Right lobe of liver (tissue), 6 donors: ENCODE results near the gene TIMM23. TPM values are rescaled to one million over a fixed set of nuclear protein-coding genes. Genes with fewer than 3 reads are reported as not detected.
"Not testable (repeated sequence)": the region's sequence is repeated elsewhere in the genome, so short reads cannot be mapped to it uniquely, and the experiment has no call there.

Source experiments
- ATAC-seq, 4 donors: fragments of 200-7000 bp; cut with Tn5 transposase; one replicate each; pipeline ENCODE4 v1.9.1; 2020; ENCODE audit warnings: mild to moderate bottlenecking in 4 of 4, moderate library complexity in 4 of 4
- DNase-seq, 3 donors: peaks; one replicate each; pipeline ENCODE4 v3.0.0-alpha.2; 2020
- H3K27ac ChIP-seq, 3 donors: fragments of 200-600 bp; one replicate each; pipeline ENCODE4 v1.8.0; 2022
- H3K27me3 ChIP-seq, 2 donors: fragments of 200-600 bp; one replicate each; pipeline ENCODE4 v1.8.0; 2022
- H3K36me3 ChIP-seq, 4 donors: fragments of 200-600 bp; sonication (generic) in 1 of 4; one replicate each; pipeline versions ENCODE4 v1.5.1 to v1.8.0; 2017 to 2022; ENCODE audit warnings: control low read depth in 1 of 4
- H3K4me1 ChIP-seq, 4 donors: fragments of 200-600 bp; sonication (generic) in 1 of 4; one replicate each; pipeline versions ENCODE4 v1.5.1 to v1.8.0; 2017 to 2022; ENCODE audit warnings: control low read depth in 1 of 4
- H3K4me3 ChIP-seq, 3 donors: fragments of 200-600 bp; one replicate each; pipeline ENCODE4 v1.8.0; 2022
- H3K9me3 ChIP-seq, 4 donors: fragments of 200-600 bp; sonication (generic) in 1 of 4; one replicate each; pipeline versions ENCODE4 v1.5.1 to v1.8.0; 2017 to 2022; ENCODE audit warnings: control low read depth in 1 of 4
- POLR2A ChIP-seq: fragments of 450-650 bp; IDR thresholded peaks from one replicate; pipeline ENCODE4 v1.6.1; 2017; ENCODE audit warnings: antibody characterized with exemption, mild to moderate bottlenecking
- WGBS: methylation state at CpG from one replicate; pipeline ENCODE4 v1.1.6; 2018; ENCODE audit warnings: low coverage, low lambda C conversion rate; ENCODE audit not compliant: insufficient coverage; ENCODE audit errors: missing lambda C conversion rate; 5-methylcytosine and 5-hydroxymethylcytosine counted together
- intact Hi-C, 2 donors: fragments of 100-400 bp; cut with DNase I; formaldehyde crosslinking; loops; one replicate each; pipeline versions ENCODE4 v1.11.2 to v1.14.1; 2022
- total RNA-seq, 6 experiments: library from RNA; depleted of rRNA in 2 of 6; stranded (reverse); fragments of >200 nt in 2 of 6; fragmentation: NEBNext Ultra II Directional in 3 of 6; extraction: Animal tissue kit (Norgen Biotek cat#: 25700) in 3 of 6; gene quantifications; one replicate each; pipeline versions ENCODE4 v1.1.0 to v1.2.4, GENCODE V29; 2016 to 2023
- TF ChIP-seq, protein P1 (sequence below), 4 donors: fragments of 200-600 bp in 3 of 4; fragments of 450-650 bp in 1 of 4; IDR thresholded peaks; one replicate each; pipeline versions ENCODE4 v1.5.1 to v1.8.0; 2016 to 2022; ENCODE audit warnings: antibody characterized with exemption in 4 of 4, mild to moderate bottlenecking in 2 of 4
- donor health status: DM: no; HTN: yes; CAD: no.
- donor health status: DM: no; HTN: no; CAD: no.
- donor health status: DM: no; HTN: no; CAD: no.
- donor health status: DM: no; HTN: yes; CAD: no.
- donor health status: DM: no; HTN: yes; CAD: no.

The TIMM23 gene
- total RNA-seq, 6 experiments from 2014 or later: 22.2 to 65.7 (median 30.3) TPM

- peaks cover 5 to 27% (median 8%) of the 10 kb centered on the region in 4 donors for H3K36me3 ChIP-seq
These were observed 28.2 kb downstream of the TIMM23 start for GRCh38 chr10:46000538-46000937.

DNA sequence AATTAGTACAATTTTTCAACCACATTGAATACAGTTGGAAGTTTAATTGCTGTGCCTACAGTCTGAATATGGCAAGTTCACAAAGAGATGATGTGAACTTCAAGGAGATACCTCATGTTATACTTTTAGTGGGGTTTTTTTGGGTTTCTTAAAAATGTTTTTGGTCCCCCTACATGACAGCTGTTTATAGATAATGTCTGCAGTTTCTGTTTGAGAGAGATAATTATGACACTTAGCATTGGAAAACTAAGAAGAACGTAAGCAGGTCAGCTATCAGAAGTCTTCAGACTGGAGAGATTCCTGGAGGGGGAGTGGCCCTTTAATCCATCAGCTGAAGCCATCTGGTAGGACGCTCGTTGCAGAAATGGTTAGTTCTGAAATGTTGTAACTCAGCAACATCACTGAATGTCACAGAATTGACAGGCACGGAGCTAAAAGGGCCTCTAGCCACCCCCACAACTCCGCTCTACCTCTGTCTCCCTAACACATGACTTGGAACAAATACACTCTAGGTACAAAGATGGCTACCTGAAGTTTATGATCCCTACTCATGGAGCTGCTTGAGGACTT is 29.0 kb downstream of the TIMM23 start:
- no peak for ATAC-seq

More at GRCh38 chr10:46000538-46000937, 28.2 kb downstream of the TIMM23 start:
- WGBS: 100% methylated on average over 1 of the region's 1 CpG
- ATAC-seq (no peak), DNase-seq (no peak)
- Histone ChIP-seq H3K4me1 (peaks cover 0 to 31% (median 12%) of the 10 kb centered on the region in 4 donors), H3K4me3 (no peak overlapping the region), H3K9me3 (no peaks in the 10 kb centered on the region), H3K27me3 (no peaks in the 10 kb centered on the region), H3K27ac (no peak overlapping the region)
- intact Hi-C loops: no loop called here
- TF ChIP-seq, protein P1, sequence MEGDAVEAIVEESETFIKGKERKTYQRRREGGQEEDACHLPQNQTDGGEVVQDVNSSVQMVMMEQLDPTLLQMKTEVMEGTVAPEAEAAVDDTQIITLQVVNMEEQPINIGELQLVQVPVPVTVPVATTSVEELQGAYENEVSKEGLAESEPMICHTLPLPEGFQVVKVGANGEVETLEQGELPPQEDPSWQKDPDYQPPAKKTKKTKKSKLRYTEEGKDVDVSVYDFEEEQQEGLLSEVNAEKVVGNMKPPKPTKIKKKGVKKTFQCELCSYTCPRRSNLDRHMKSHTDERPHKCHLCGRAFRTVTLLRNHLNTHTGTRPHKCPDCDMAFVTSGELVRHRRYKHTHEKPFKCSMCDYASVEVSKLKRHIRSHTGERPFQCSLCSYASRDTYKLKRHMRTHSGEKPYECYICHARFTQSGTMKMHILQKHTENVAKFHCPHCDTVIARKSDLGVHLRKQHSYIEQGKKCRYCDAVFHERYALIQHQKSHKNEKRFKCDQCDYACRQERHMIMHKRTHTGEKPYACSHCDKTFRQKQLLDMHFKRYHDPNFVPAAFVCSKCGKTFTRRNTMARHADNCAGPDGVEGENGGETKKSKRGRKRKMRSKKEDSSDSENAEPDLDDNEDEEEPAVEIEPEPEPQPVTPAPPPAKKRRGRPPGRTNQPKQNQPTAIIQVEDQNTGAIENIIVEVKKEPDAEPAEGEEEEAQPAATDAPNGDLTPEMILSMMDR (IDR thresholded peaks at IDR 0.05): no peak
- no peak for TF ChIP-seq POLR2A

GRCh38 chr10:46002189-46002687 is 29.9 kb downstream of the TIMM23 start:
- H3K4me3 ChIP-seq, intact Hi-C loops, H3K27me3 ChIP-seq, DNase-seq, H3K9me3 ChIP-seq: not testable (repeated sequence)
- Histone ChIP-seq H3K4me1 (peaks cover 0 to 31% (median 12%) of the 10 kb centered on the region in 4 donors), H3K27ac (peak overlapping the region in 2 of 3 donors; percentile 13 to 53), H3K36me3 (peaks cover 5 to 44% (median 22%) of the 10 kb centered on the region in 4 donors)
- WGBS: 56% methylated on average over 7 of the region's 7 CpGs
- peak; percentile 44 to 73 (median 59) for ATAC-seq

More for the DNA sequence above, 29.0 kb downstream of the TIMM23 start:
- Histone ChIP-seq H3K36me3 (peaks cover 5 to 34% (median 15%) of the 10 kb centered on the region in 4 donors), H3K9me3 (no peaks in the 10 kb centered on the region), H3K4me1 (peaks cover 0 to 31% (median 12%) of the 10 kb centered on the region in 4 donors), H3K27ac (peak overlapping the region in 1 of 3 donors; percentile 53), H3K27me3 (no peaks in the 10 kb centered on the region), H3K4me3 (no peak overlapping the region)
- WGBS: 60% methylated on average over 5 of the region's 5 CpGs
- intact Hi-C loops: no loop called here
- TF ChIP-seq, protein P1 (IDR thresholded peaks at IDR 0.05): no peak
- TF ChIP-seq POLR2A: no peak
- no peak for DNase-seq

DNA sequence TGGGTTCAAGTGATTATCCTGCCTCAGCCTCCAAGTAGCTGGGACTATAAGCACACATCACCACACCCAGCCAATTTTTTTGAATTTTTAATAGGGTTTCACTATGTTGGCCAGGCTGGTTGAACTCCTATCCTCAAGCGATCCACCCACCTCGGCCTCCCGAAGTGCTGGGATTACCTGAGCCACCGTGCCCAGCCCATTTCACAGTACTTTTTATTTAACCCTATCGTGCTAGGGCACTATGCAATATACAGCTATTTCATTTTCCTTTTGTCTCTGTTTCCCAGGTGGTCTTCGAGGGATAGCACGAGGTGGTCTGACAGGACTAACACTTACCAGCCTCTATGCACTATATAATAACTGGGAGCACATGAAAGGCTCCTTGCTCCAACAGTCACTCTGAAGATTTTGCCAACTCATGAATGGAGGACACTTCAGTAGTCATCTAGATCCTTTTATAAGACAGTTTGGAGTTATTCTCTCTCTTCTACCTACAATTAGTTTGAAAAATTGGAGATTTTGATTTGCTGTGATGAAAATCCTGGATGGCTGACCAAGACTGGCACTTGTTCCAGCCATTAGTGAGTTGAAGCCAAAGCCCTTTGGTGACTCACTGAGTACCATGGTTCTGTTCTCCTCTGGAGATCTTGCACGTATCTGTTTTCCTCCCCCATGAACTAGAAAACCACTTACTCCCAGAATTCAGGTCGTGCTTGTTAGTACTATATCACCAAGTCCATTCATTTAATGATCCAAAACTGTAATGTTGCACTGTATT is 30.8 kb downstream of the TIMM23 start:
- peak overlapping the region in 2 of 3 donors; percentile 13 to 53 for H3K27ac ChIP-seq
- peaks cover 5 to 52% (median 25%) of the 10 kb centered on the region in 4 donors for H3K36me3 ChIP-seq
- no peaks in the 10 kb centered on the region for H3K9me3 ChIP-seq
- no peaks in the 10 kb centered on the region for H3K27me3 ChIP-seq
- H3K4me3 ChIP-seq: no peak overlapping the region
- intact Hi-C loops: no loop called here
- H3K4me1 ChIP-seq: peaks cover 0 to 25% (median 10%) of the 10 kb centered on the region in 4 donors
- 71% methylated on average over 8 of the region's 9 CpGs for WGBS
- no peak for DNase-seq
- TF ChIP-seq, protein P1 (IDR thresholded peaks at IDR 0.05): no peak
- no peak for TF ChIP-seq POLR2A
- peak in 2 of 4 donors; percentile 7 to 57 for ATAC-seq

DNA sequence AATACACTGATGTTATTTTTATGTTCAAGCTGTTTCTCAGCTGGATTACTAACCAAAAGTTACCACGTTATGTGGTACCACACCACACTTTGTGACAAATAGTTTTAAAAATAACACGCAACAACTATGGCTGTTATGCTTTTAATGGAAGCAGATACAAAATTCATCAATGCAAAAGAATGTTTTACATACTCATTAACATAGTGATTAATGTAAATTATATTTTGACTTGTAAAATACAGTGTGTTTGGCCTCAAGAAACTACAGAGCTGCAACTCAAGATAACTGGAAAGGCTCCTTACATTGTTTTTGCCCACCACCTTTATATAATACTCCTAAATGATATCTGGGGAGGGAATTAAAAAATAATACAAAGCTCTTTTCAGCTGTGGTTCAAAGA is 32.7 kb downstream of the TIMM23 start:
- H3K4me3 ChIP-seq: no peak overlapping the region
- no peak for TF ChIP-seq POLR2A
- TF ChIP-seq, protein P1 (IDR thresholded peaks at IDR 0.05): no peak
- peaks cover 0 to 15% (median 6%) of the 10 kb centered on the region in 4 donors for H3K4me1 ChIP-seq
- H3K27ac ChIP-seq: no peak overlapping the region
- DNase-seq (no peak), ATAC-seq (no peak)
- no peaks in the 10 kb centered on the region for H3K9me3 ChIP-seq
- intact Hi-C loops: no loop called here
- 95% methylated on average over 2 of the region's 2 CpGs for WGBS
- H3K27me3 ChIP-seq: no peaks in the 10 kb centered on the region
- peaks cover 5 to 70% (median 37%) of the 10 kb centered on the region in 4 donors for H3K36me3 ChIP-seq
